Stimulated activated CD8-positive, alpha-beta memory T cell treated with anti-CD3 and anti-CD28 coated beads, Interleukin-7, amount 100 ng/mL, for 48 hours (primary cell): Measurements from ENCODE around the gene TIMM8B.
"Not testable (repeated sequence)": the region's sequence is repeated elsewhere in the genome, so short reads cannot be mapped to it uniquely, and the experiment has no call there.

Experiments used
- DNase-seq, 2 donors: peaks; one replicate each; pipeline ENCODE4 v3.0.0-alpha.2; 2020; ENCODE audit warnings: low read depth in 1 of 2; ENCODE audit errors: extremely low read depth in 1 of 2

TIMM8B gene, protein sequence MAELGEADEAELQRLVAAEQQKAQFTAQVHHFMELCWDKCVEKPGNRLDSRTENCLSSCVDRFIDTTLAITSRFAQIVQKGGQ

GRCh38 chr11:112086422-112087191, at the start of gene TIMM8B, which contains the start of gene SDHD:
Gene TIMM8B (minus strand): TSS chr11:112086756. CDS start chr11:112086723, 33 bp downstream.
Gene SDHD (plus strand): TSS chr11:112086873. CDS start chr11:112086908, 35 bp downstream.
- DNase-seq = peak; percentile 86 to 94

DNA sequence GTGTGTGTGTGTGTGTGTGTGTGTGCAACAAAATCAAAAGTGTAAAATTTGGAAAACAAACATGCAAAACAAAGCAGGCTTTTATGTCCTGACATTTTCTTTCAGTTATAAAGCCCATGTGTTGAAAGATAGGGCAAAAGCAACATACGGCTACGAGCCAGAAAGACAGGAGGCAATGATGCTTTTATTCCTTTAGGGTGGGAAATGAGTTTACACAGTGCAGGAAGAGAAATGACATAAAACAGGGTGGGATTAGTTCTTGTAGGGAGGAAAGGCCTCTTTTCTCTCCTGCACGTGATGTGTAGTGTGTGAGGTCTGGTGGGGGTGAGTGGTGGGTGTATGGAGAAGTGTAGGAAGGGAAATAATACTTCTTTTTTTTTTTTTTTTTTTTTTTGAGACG, 47.9 kb upstream of the TIMM8B start:
- no peak for DNase-seq

DNA sequence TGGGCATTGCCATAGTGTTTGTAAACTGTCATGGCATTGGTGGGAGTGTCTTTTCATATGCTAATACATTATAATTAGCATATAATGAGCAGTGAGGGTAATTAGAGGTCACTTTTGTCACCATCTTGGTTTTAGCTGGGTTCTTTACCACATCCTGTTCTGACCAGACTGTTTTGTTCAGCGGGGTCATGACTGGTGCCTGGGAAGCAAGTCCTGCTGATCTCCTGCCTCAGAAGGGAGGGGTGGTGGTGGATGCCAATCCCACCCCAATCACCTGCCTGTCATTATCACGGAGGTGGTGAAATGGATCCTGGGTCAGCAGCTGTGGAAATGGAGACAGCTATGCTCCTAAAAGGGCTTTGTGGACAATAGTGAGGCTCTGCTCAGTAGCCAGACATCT, 46.2 kb upstream of the TIMM8B start:
- DNase-seq = no peak

GRCh38 chr11:112129656-112130055, 43.1 kb upstream of the TIMM8B start:
- DNase-seq = no peak

- no peak for DNase-seq
Observed at GRCh38 chr11:112128483-112129121, 42.0 kb upstream of the TIMM8B start.

GRCh38 chr11:112127056-112127455, 40.5 kb upstream of the TIMM8B start:
- DNase-seq = no peak

DNA sequence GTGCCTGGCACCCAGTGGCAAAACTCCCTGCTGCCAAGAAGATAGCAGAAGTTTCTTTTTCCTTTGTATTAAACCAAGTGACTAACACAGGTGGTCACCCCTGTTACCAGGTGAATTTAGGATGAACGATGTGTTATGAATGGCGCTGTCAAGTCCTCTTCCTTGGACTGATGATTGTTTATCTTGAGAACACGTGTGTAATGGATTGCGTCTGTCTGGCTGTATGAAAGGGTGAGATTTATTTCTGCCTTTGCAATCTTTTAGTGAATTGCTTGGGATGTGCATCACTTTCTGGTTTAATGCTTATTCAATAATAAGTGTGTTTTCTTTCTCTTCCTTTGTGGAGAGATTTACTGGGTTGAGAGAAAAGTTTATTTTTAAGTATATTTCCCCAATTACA, 36.6 kb upstream of the TIMM8B start:
- DNase-seq = no peak

DNA sequence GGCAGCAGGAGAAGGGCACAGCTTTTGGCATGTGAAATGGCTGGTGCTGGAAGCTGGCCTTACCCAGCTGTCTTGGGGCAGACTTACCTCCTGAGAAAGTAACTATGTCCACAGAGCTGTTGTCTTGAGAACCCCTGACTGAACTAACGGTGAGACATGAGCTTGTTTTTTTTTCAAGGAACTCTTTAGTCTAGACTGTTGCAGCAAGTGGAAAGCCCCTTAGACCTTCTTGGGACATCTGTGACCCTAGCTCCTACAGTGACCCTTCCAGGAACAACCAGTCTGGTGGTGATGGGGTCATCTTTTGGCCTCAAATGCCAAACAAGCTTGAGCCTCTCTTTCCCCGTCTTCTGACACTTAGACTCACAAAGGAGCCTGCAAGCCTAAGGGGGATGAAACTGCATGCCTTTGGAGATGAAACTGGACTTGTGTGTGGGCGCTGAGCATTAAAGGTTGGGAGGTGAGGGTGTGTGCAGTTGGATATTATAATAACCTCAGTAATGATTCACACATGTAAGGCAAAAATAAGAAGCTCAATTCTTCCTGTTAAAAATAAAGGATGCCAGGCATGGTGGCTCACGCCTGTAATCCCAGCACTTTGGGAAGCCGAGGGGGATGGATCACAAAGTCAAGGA, 35.5 kb upstream of the TIMM8B start:
- no peak for DNase-seq

GRCh38 chr11:112118176-112118575, 31.6 kb upstream of the TIMM8B start:
- DNase-seq = no peak

DNA sequence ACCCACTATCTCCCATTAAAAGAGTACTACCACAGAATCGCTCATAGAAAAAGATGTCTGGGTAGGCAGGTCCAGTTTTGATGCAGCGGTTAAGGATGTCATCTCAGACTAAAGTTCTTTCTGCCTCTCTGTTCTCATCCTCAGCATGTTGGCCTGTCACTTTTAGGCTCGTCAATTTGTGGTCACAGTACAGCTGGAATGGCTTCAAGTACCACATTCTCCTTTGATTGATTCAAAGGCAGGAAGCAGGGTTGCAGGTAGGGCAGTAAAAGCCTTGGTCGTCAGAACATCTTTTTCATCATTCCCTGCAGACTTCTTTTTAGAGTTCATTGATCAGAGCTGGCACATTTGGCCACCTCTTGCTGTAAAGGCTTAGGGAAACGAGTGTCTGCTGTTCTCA, 28.8 kb upstream of the TIMM8B start:
- DNase-seq = no peak

- DNase-seq = no peak
Observed at GRCh38 chr11:112114460-112114859, 27.9 kb upstream of the TIMM8B start.

DNA sequence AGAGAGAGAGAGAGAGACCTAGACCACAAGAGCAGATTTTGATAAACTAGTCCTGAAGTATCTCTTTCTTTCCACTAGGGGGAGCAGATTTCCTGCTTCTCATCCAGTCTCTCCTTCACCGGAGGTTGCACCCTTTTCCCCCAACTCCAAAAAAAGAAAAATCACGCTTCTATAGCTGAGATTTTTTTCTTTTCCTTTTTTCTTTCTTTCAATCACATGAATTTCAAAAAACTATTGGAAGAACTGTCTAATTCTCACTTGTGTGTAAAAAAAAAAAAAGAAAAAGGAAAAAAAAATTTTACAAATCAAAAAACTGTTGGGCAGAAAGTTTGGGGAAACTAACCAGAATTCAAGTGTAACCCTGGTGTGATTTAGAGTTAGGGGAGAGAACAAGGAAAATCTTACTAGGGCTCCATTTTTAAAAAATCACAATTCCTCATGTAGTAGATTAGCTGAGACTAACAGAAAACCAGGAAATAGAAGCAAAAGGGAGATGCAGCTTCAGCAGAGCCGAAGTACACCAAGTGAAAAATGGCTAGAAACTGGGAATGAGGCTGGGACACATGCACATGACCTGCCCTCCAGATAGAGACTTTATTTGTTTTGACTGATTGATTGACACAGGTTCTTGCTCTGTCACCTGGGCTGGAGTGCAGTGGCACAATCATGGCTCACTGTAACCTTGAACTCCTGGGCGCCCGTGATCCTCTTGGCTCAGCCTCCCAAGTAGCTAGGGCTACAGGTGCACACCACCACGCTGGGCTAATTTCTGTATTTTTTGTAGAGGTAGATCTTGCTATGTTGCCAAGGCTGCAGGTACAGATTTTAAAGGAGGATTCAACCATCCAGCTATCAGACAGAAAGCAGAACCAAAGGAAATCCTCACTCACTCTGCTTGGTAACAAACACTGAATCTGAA, 27.2 kb upstream of the TIMM8B start:
- no peak for DNase-seq

- no peak for DNase-seq
Observed at GRCh38 chr11:112106070-112106469, 19.5 kb upstream of the TIMM8B start.

GRCh38 chr11:112103446-112103845, 16.9 kb upstream of the TIMM8B start:
- DNase-seq = no peak

GRCh38 chr11:112100462-112100861, 13.9 kb upstream of the TIMM8B start:
- no peak for DNase-seq

- DNase-seq = no peak
Observed at GRCh38 chr11:112097734-112098528, 11.4 kb upstream of the TIMM8B start.

DNA sequence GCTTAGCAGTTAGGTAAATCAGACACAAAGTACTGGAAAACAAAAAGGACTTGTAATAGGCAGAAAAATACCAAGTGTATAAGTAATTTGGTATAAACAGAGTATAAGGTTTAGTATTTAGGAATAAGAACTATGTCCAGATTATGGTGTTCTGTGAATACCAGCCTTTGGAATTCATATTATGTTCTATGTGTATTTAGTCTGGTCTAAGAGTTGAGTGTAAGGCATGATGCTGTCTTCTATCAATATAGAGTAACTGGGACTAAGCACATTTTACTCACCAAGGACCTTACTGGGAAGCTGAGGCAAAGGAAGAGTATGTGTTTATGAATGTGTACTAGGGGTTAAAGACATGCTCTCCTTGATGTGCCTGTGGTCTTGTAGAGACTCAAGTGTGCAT, 9.6 kb upstream of the TIMM8B start:
- DNase-seq = no peak

GRCh38 chr11:112095302-112095701, 8.7 kb upstream of the TIMM8B start:
- DNase-seq = not testable (repeated sequence)

GRCh38 chr11:112087212-112087611, 656 bp upstream of the TIMM8B start:
- DNase-seq = no peak
